Heart left ventricle (tissue), 13 donors: ENCODE data around the gene PPP1R2C.

Source experiments
- CTCF ChIP-seq, 12 donors: fragments of 200-600 bp; sonication (generic) in 4 of 12; IDR thresholded peaks; one replicate each; pipeline versions ENCODE4 v1.5.0 to v1.8.0; 2018 to 2022; ENCODE audit warnings: antibody characterized with exemption in 12 of 12, mild to moderate bottlenecking in 5 of 12
- POLR2A ChIP-seq, 2 donors: fragments of 450-650 bp; IDR thresholded peaks; one replicate each; pipeline ENCODE4 v1.6.1; 2017; ENCODE audit warnings: antibody characterized with exemption in 2 of 2, mild to moderate bottlenecking in 2 of 2, moderate library complexity in 2 of 2
- donor health status: ischemic (EF 13 %, LVEDD 7.1; RV severe dilation, severe dysfunction).
- donor health status: DM: no; HTN: yes; CAD: no.
- donor health status: DM: no; HTN: no; CAD: no.
- donor health status: ischemic (EF 25% LVEDD 6.9; RV normal size, moderate dysfunction).
- donor health status: ischemic (EF 25% LVEDD 5.7; RV mildly dilated, moderate dysfunction).
- donor health status: ischemic (EF 35%, LVEDD 5.7; RV mildly dilated, moderate dysfunction).
- donor health status: nonischemic (EF 11% LVEDD 7.7; RV severe dilation, severe dysfunction).
- donor health status: DM: yes; HTN: yes; CAD: no.
- donor health status: PGD.
- donor health status: ischemic (EF 29% LVEDD 5.4; RV normal size, mild dysfunction).
- donor health status: nonischemic (EF 23%, LVEDD 6.1; RV moderate dilation, normal function).

- no peak for TF ChIP-seq CTCF (IDR thresholded peaks at IDR 0.05)
- no peak for TF ChIP-seq POLR2A (IDR thresholded peaks at IDR 0.05)
Observed at GRCh38 chrX:42797651-42798269, 19.8 kb upstream of the PPP1R2C start.
